Measurements from ENCODE around the gene RPS25. TPM values are rescaled to one million over a fixed set of nuclear protein-coding genes. Genes with fewer than 3 reads are reported as not detected.

The RPS25 gene
- total and polyA plus RNA-seq, 9 of the 15 experiments (the other 6 are each of a cell fraction or from before 2014, with no cell fraction given) = 1,553 to 5,486 (median 2,471) TPM

DNA sequence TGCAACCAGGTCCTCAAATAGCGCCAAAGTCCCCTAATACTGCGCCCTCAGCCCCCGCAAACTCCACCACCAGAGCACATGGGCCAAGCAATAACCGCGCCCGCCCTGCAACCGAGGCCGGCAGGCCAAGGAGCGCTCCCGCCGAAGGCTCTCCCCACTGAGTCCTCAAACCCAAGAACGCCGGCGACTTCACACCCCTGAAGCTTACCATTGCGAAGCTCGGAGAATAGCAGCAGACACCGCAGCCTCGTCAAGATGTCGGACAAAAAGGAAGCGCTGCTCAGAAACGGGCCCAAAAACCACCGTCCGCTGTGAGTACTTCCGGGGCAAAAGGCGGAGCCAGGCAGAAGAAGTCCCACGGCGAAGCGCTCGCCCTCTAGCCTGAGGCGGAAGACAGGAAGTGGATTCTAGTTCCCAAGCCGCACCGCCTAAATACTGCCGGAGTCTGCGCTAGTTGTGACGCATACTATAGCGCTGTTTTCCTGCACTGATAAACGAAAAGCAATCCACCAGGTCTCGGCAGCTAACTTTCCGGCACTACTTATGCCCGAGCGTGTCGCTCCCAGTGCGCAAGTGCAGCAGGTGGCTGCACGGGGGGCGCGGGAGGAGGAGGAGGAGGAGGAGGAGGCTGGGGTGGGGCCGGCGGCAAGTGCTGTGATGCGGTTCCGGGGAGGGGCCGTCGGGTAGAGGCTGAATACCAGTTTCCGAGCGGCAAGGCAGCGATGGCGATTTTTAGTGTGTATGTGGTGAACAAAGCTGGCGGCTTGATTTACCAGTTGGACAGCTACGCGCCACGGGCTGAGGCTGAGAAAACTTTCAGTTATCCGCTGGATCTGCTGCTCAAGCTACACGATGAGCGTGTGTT lies at the start of gene RPS25, which contains the start of gene TRAPPC4 (continued):
- TF ChIP-seq, protein P1, sequence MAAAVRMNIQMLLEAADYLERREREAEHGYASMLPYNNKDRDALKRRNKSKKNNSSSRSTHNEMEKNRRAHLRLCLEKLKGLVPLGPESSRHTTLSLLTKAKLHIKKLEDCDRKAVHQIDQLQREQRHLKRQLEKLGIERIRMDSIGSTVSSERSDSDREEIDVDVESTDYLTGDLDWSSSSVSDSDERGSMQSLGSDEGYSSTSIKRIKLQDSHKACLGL (CRISPR knock-in tag; IDR thresholded peaks at IDR 0.05; ENCODE audit: borderline replicate concordance, poor library complexity, severe bottlenecking) = peak; percentile 64
- peak; percentile 88 for TF ChIP-seq TAF9B (IDR thresholded peaks at IDR 0.05; ENCODE audit: partially characterized antibody)
- TF ChIP-seq ZNF354B (CRISPR knock-in tag; IDR thresholded peaks at IDR 0.05) = no peak
- no peak for TF ChIP-seq SREBF2 (CRISPR knock-in tag; IDR thresholded peaks at IDR 0.05)
- no peak for TF ChIP-seq ZNF347 (CRISPR knock-in tag; IDR thresholded peaks at IDR 0.05; ENCODE audit: low read depth)
- TF ChIP-seq ETV1 (tag; conservative IDR thresholded peaks at IDR 0.05; ENCODE audit: low read depth) = peak; percentile 95
- TF ChIP-seq MXI1 (IDR thresholded peaks at IDR 0.05; ENCODE audit: low read depth, low read length) = peak; percentile 67; the same call in 1 of the 2 replicates
- peak in 1 of 2 experiments; percentile 14; a peak in 1 of 4 replicates for TF ChIP-seq CSDE1 (IDR thresholded peaks at IDR 0.05)
- no peak for TF ChIP-seq STAT5A (IDR thresholded peaks at IDR 0.05; ENCODE audit: borderline replicate concordance, low read length)
- no peak for TF ChIP-seq DDX20 (tag; IDR thresholded peaks at IDR 0.05; ENCODE audit: low read depth)
- TF ChIP-seq, protein P2, sequence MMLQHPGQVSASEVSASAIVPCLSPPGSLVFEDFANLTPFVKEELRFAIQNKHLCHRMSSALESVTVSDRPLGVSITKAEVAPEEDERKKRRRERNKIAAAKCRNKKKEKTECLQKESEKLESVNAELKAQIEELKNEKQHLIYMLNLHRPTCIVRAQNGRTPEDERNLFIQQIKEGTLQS (IDR thresholded peaks at IDR 0.05) = no peak
- TF ChIP-seq, protein P2 (CRISPR knock-in tag; conservative IDR thresholded peaks at IDR 0.05) = peak; percentile 43; the same call in 1 of the 2 replicates
- TF ChIP-seq KAT2B (IDR thresholded peaks at IDR 0.05; ENCODE audit: low read depth, low read length) = no peak
- no peak for TF ChIP-seq RFX1 (IDR thresholded peaks at IDR 0.05)
- no peak for TF ChIP-seq ZNF583 (CRISPR knock-in tag; IDR thresholded peaks at IDR 0.05)
- peak; percentile 86 for TF ChIP-seq ELF2 (CRISPR knock-in tag; IDR thresholded peaks at IDR 0.05)
- no peak for TF ChIP-seq BRD9 (IDR thresholded peaks at IDR 0.05; ENCODE audit: low read depth, partially characterized antibody)
- TF ChIP-seq PPARD (CRISPR knock-in tag; IDR thresholded peaks at IDR 0.05) = no peak
- TF ChIP-seq DNMT1 (IDR thresholded peaks at IDR 0.05) = no peak
- TF ChIP-seq, protein P3, sequence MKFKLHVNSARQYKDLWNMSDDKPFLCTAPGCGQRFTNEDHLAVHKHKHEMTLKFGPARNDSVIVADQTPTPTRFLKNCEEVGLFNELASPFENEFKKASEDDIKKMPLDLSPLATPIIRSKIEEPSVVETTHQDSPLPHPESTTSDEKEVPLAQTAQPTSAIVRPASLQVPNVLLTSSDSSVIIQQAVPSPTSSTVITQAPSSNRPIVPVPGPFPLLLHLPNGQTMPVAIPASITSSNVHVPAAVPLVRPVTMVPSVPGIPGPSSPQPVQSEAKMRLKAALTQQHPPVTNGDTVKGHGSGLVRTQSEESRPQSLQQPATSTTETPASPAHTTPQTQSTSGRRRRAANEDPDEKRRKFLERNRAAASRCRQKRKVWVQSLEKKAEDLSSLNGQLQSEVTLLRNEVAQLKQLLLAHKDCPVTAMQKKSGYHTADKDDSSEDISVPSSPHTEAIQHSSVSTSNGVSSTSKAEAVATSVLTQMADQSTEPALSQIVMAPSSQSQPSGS (CRISPR knock-in tag; IDR thresholded peaks at IDR 0.05) = no peak
- 0 out of 4 replicates have a peak, but pooled peaks of 1 of the 2 experiments have one; percentile 10 for TF ChIP-seq NONO (IDR thresholded peaks at IDR 0.05; ENCODE audit: low read depth in 2 of 2, low read length in 1 of 2)
- 0 out of 2 replicates have a peak, but pooled peaks have one; percentile 2 for TF ChIP-seq HLTF (IDR thresholded peaks at IDR 0.05)
- no peak for TF ChIP-seq PHF21A (IDR thresholded peaks at IDR 0.05; ENCODE audit: borderline replicate concordance, low read depth)
- no peak for TF ChIP-seq SMARCE1 (IDR thresholded peaks at IDR 0.05)

All from K562 (cell line).